GF-D8 (cell line): Measurements from ENCODE around the gene ZP3.
"Not testable (repeated sequence)": the region's sequence is repeated elsewhere in the genome, so short reads cannot be mapped to it uniquely, and the experiment has no call there.

ENCODE experiments used
- DNase-seq: peaks from one replicate; lab custom pipeline; 2025; lab: John Stamatoyannopoulos, UW

ZP3 gene

DNA sequence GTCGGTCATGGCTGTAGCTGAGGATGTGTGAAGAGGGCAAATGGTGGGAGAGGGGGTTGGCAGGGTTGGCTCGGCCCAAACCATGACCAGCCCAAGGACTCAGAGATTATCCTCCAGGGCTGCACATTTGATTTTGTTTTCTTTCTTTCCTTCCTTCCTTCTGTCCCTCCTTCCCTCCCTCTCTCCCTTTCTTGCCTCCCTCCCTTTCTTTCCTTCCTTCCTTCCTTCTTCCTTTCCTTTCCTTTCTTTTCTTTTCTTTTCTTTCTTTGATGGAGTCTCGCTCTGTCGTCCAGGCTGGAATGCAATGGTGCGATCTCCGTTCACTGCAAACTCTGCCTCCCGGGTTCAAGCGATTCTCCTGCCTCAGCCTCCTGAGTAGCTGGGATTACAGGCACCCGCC, 19.0 kb upstream of the ZP3 start:
- no peak for DNase-seq

DNA sequence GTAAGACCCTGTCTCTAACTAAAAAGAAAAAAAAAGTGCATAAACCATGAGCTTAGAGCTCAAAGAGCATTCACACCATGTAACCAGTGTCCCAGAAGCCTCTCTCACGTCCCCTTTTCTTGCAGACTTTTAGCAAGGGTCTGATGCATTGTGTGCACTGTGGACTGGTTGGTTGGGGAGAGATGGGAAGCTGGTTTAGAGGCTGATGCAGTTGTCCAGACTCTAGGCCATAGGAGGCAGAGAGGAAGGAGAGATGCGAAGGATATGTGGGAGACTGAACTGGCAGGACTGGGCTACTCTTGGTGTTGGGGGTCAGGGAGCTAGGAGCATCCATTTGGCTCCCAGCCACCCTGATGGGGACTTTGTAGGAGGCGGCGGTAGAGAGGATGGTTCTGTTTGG, 17.0 kb upstream of the ZP3 start:
- DNase-seq: no peak

DNA sequence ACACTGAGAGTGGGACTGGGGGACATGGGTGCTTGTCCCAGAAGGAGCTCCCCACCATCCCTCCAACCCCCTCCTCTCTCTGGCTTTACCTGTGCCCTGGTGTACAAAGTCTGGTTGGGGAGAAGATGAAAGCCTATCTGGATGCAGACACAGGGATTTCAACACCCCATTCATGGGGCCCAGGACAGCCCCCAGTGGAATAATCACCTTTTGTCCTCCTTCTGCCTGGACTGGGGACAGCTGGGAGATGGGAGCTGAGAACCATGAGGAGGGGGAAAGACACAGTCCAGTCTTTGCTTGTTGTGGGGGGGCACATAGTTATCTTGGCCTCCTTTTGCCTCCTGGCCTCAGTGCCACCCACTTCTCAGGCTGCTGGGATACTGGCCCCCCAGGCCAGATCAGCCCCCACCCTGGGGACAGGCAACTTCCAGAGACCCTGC, 16.6 kb upstream of the ZP3 start:
- no peak for DNase-seq

DNA sequence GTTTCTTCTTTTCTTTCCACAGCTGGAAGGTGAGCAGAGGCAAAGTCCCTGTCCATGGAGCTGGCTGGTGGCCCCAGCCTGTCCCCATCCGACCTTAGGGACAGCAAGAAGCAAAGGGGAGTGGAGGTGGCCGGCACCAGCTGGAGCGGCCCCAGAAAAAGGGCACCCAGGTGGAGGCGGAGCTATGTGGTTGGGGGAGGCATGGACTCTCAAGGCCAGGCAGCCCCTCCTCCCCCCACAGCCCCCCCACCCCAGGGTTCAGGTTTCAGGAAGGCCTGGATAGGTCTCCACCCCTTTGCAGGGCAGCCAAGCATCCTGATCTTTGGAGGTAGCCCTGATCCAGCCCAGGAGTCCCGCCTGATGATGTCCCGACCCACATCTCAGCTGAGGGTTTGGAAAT, 15.2 kb upstream of the ZP3 start, which contains the start of gene SSC4D:
Gene SSC4D (minus strand): TSS at position 161 of the 400 bp plus-strand sequence. CDS start 5,258 bp downstream, outside the sequence.
- no peak for DNase-seq

DNA sequence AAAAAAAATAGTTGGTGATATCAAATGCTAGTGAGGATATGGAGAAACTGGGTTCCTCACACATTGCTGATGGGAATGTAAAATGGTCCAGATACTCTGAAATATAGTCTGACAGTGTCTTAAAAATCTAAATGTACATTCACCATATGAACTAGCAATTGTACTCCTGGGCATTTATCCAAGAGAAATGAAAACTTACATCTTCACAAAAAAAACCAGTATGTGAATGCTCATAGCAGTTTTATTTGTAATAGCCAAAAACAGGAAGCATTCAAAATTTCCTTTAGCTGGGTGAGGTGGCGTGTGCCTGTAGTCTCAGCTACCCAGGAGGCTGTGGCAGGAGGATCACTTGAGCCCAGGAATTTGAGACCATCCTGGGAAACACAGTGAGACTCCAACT, 13.1 kb upstream of the ZP3 start:
- DNase-seq: no peak

DNA sequence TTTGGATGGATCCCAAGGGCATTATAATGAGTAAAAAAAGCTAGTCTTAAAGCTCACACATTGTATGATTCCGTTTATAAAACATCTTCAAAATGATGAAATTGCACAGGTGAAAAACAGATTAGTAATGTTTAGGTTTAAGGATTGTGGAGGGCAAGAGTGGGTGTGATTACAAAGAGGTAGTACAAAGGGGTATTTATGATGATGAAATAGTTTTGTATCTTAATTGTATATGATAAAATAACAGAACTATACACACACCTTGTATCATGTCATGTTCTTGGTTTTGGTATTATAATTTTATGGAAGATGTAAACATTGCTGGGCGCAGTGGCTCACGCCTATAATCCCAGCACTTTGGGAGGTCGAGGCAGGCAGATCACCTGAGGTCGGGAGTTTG, 12.5 kb upstream of the ZP3 start:
- no peak for DNase-seq

DNA sequence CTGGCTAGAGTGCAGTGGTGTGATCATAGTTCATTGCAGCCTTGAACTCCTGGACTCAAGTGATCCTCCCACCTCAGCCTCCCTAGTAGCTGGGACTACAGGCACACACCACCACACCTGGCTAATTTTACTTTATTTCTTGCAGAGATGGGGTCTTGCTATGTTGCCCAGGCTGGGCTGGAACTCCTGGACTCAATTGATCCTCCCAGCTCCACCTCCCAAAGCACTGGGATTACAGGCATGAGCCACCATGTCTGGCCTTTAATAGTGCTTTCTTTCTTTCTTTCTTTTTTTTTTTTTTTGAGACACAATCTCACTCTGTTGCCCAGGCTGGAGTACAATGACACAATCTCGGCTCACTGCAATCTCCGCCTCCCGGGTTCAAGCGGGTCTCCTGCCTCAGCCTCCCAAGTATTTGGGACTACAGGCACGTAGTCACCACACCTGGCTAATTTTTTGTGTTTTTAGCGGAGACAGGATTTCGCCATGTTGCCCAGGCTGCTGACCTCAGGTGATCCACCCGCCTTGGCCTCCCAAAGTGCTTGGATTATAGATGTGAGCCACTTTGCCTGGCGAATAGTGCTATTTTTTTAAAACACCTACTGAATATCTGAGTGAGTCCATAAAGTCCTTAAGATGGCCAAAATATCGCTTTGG, 7.0 kb upstream of the ZP3 start:
- not testable (repeated sequence) for DNase-seq

DNA sequence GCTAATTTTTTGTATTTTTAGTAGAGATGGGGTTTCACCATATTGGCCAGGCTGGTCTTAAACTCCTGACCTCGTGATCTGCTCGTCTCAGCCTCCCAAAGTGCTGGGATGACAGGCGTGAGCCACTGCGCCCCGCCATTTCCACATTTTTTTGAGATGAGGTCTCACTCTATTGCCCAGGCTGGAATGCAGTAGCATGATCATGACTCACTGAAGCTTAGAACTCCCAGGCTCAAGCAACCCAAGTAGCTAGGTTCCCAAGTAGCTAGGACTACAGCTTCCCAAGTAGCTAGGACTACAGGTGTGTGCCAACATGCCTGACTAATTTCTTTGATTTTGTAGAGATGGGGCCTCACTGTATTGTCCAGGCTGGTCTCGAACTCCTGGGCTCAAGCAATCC, 3.7 kb upstream of the ZP3 start:
- not testable (repeated sequence) for DNase-seq

DNA sequence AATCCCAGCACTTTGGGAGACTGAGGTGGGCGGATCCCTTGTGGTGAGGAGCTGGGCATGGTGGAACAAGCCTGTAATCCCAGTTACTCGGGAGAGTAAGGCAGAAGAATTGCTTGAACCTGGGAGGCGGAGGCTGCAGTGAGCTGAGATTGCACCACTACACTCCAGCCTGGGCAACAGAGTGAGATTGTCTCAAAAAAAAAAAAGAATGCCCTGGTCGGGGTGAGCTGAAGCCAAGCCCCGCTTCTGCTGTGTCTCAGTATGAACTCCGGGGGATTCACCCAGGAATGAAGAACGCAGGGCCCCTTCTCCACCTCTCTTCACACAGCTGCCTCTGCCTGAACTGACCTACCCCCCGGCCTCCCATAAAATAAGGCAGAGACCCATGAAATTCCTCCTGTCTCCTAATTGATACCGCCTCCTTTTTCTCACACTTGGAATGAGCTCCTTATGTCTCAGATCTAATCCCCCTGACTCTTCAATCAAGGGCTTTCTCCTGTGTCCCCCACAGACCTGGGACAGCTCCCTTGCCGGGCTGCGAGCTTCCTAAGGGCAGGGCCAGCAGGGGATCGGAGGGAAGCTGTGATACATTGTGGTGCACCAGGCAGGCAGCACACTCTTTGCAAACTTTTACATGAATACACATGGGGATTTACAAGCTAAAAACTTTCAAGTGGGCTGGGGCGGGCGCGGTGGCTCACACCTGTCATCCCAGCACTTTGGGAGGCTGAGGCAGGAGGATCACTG, 911 bp upstream of the ZP3 start:
- no peak for DNase-seq

DNA sequence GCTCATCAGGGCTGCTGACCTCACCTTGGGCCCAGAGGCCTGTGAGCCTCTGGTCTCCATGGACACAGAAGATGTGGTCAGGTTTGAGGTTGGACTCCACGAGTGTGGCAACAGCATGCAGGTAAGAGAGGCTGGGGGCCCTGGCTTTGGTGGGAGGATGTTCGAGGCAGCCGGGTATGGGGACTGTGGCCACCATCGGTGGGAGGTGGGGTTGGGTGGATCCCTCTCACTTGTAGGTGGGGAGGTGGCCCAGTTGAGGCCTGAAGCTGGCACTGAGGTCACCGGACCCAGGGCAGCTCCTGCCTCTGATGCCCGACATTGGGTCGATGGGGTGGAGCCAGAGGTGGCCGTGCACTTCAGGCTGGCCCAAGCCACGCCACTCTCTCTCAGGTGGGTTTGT, 406 bp downstream of the ZP3 start:
- DNase-seq: no peak

DNA sequence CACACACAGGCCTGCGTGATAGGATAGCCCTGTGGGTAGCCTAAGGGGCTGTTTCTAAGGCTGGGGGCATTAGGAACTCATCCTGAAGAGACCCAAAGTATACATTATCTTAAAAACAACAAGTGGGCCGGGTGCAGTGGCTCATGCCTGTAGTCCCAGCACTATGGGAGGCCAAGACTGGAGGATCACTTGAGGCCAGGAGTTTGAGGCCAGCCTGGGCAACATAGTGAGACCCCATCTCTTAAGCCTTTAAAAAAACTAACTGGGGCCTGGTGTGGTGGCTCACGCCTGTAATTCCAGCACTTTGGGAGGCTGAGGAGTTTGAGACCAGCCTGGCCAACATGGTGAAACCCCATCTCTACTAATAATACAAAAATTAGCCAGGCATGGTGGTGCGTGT, 808 bp downstream of the ZP3 start:
- not testable (repeated sequence) for DNase-seq

DNA sequence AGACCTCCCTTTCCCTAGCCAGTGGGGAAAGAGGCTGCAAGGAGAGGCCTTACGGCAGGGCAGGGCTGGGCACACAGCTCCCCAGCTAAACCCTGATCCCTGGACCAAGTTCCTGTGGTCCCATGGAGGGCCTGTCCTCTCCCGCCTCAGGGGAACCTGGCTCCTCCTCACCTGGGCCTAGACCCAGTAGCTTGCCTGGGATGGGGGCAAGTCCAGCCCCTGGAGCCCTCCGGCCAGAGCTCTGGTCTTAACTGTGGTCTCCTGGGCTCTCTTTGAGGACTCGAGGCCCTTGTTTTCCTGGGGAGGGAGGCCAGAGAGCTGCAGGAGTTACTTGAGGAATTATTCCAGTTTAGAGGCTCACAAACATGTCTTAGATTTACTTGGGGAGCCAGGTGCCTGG, 1.5 kb downstream of the ZP3 start:
- DNase-seq: no peak

DNA sequence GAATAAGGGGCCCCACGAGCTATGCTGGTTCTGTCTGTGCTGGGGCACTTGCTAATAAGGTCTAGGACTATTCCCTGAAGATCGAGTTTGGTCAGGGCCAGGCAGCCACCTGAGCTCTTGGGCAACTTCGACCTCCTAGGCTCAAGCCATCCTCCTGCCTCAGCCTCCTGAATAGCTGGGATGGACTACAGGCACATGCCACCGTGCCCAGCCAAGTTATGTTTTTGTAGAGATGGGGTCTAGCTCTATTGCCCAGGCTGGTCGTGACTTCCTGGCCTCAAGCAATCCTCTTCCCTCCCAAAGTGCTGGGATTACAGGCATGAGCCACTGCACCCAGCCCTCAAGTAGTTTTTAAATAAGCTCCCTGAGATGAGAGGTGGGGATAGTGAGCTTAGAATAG, 2.9 kb downstream of the ZP3 start:
- DNase-seq: no peak

DNA sequence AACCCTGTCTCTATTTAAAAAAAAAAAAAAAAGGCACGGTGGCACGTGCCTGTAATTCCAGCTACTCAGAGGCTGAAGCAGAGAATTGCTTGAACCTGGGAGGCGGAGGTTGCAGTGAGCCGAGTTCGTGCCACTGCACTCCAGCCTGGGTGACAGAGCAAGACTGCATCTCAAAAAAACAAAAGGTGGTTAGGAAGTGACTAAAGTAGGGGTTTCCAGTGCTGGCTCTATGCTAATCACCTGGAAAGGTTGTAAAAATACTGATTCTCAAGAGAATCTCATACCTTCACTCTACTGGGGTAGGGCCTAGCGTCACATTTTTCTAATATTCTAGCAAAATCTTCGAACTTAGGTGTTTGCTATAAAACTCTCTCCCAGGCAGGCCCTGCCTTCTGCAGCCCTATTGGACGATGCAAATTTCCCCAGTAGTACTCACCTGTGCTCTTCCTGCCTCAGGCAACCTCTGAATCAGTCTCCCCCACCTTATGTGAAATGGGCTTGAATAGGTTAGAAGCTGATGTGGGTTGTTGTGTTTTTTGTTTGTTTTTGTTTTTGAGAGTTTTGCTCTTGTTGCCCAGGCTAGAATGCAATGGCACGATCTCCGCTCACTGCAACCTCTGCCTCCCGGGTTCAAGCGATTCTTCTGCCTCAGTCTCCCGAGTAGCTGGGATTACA, 3.5 kb downstream of the ZP3 start:
- DNase-seq: no peak

DNA sequence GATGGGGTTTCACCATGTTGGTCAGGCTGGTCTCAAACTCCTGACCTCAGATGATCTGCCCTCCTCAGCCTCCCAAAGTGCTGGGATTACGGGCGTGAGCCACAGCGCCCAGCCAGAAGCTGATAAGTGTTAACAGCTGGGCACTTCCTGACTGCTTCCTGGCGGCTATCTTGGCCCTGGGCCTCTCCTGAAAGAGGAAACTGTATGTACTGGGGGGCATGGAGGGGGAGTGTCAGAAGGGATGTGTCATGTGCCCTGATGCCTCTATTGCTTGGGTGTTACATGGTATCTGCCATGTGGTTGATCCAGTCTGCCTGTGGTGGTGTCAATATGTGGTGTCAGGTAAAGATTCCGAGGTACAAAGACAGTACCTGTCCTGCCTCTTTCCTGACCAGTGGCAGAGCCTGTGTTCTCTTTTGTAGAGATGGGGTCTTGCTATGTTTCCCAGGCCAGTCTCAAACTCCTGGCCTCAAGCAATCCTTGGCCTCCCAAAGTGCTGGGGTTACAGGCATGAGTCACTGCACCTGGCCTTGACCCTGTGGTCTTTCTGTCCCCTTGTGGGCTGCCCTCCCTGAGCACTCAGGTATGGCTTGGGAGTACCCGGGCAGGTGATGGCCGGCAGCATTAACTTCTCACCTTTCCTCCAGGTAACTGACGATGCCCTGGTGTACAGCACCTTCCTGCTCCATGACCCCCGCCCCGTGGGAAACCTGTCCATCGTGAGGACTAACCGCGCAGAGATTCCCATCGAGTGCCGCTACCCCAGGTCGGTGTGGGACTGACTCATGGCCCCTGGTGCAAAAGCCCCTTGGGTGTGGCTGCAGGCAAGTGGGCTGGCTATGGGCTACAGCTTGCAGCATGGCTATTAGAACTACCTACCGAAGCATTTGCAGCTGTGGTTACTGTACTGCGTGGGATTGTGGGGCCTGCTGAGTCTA, 4.4 kb downstream of the ZP3 start:
- DNase-seq: peak; percentile 58

DNA sequence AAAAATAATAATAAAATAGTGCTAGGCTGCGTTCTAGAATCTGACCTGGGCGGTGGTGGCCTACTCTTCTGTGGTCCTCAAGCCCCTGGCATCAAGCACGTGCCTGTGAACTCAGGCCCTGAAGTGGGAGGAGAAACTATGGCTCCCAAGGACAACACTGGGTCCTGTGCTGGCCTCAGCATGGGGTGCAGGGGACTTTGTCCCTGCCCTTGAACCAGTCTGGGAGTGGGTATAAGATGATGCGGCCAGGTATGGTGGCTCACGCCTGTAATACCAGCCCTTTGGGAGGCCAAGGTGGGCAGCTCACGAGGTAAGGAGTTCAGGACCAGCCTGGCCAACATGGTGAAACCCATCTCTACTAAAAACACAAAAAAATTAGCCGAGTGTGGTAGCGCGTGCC, 5.5 kb downstream of the ZP3 start:
- DNase-seq: no peak

DNA sequence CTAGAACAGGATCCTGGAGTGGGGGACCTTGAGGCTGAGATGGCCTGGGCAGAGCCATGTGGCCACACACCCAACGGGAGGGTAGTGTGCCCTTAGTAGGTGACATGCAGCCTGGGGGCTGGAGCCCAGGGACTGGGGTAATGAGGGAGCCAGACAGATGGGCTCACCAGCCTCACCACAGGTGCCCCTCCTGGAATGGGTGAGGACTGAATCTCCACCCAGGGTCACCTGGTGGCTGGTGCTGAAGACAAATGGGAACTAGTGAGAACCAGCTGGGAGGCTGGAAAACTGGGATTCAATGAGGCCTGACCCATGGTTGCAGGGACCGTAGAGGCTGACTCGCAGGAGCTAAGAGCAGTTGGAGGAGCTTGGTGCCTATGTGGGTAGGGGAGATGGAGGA, 6.1 kb downstream of the ZP3 start:
- DNase-seq: no peak

DNA sequence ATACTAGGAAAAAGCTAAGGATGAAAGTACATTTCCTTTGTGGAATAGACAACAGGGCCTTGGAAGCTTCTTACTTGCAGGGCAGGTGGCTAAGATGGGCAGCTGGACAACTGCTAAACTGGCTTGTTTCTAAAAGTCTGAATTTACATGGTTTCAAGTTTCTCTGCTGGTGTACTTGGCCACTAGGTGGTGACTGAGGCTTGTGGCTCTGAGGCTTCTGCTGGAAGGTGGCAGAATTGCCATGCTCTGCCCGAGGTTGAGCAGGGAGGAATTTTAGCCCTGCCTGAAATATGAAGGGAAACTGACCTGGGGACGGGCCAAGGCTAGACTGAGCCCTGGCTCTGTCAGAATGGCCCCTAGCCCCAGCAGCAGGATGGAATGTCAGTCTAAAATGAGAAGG, 13.1 kb downstream of the ZP3 start:
- peak; percentile 50 for DNase-seq

DNA sequence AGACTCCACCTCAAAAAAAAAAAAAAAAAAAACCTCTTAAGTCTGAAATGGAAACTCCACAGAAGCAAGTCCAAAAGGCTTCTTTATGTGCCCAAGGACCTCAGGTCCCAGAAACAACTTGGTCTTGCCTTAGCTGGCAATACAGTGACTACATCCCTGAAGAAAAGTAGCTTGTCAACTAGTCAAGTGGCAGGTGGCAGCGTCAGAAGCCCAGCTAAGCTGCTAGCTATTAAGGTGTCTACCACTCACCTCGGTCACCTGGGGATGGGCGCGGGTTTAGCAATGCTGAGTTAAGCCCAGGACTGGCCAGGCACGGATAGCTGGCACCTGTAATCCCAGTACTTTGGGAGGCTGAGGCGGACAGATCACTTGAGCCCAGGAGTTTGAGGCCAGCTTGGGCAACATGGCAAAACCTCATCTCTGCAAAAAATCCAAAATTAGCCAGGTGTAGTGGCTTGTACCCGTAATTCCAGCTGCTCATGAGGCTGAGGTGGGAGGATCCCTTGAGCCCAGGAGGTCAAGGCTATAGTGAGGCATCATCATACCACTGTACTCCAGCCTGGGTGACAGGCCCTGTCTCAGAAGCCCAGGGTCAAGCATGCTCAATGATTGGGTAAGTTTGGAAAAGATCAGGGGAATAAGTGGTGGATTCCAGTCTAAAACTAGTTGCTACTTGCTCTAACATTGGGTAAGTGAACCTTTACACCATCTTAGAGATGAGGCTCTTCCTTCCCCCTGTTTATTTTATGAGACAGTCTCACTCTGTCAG, 14.6 kb downstream of the ZP3 start:
- not testable (repeated sequence) for DNase-seq

DNA sequence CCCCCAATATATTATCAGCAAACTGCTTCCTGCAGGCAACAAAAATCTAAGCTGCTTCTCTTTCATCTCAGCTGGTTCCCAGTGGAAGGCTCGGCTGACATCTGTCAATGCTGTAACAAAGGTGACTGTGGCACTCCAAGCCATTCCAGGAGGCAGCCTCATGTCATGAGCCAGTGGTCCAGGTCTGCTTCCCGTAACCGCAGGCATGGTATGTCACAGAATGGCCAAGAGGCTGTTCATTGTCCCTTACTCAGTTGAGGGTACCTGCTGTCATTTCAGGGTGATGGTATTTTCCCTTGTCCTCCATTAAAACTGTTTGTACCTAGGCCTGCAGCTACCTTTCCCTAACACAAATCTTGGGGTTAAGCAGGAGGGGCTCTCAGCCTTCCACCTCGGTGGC, 15.7 kb downstream of the ZP3 start:
- not testable (repeated sequence) for DNase-seq

DNA sequence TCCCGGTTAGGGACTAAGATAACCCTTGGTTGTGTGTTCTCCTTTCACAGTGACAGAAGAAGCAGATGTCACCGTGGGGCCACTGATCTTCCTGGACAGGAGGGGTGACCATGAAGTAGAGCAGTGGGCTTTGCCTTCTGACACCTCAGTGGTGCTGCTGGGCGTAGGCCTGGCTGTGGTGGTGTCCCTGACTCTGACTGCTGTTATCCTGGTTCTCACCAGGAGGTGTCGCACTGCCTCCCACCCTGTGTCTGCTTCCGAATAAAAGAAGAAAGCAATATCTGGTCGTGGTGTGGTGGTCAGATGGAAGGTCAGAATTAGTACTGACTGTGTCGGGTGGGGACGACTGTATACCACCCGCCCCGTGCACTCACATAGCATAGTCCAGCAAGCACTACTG, 17.0 kb downstream of the ZP3 start:
- not testable (repeated sequence) for DNase-seq
